Loucy (cell line): ENCODE results near the gene MYL2.

Experiments
- H2AFZ ChIP-seq: fragments of 200-600 bp; sonication (generic); 2 replicates; pipeline ENCODE4 v1.6.0; 2016; ENCODE audit warnings: antibody characterized with exemption, mild to moderate bottlenecking, low read length, moderate library complexity
- H3F3A ChIP-seq: fragments of 200-600 bp; 2 replicates; pipeline ENCODE4 v1.6.0; 2016; ENCODE audit warnings: antibody characterized with exemption, low read depth, mild to moderate bottlenecking
- H3K27me3 ChIP-seq: fragments of 200-600 bp; sonication (generic); 2 replicates; pipeline ENCODE4 v1.6.1; 2014; ENCODE audit warnings: low read length, mild to moderate bottlenecking; ENCODE audit not compliant: insufficient read depth, poor library complexity, severe bottlenecking
- H3K36me3 ChIP-seq: fragments of 200-600 bp; sonication (generic); 2 replicates; pipeline ENCODE4 v1.6.1; 2016; ENCODE audit warnings: low read length; ENCODE audit not compliant: insufficient read depth
- H3K4me1 ChIP-seq: fragments of 200-600 bp; sonication (generic); 2 replicates; pipeline ENCODE4 v1.5.1; 2014; ENCODE audit warnings: low read length, mild to moderate bottlenecking; ENCODE audit not compliant: insufficient read depth, poor library complexity, severe bottlenecking
- H3K4me2 ChIP-seq: fragments of 200-600 bp; sonication (generic); 2 replicates; pipeline ENCODE4 v1.6.0; 2014; ENCODE audit warnings: antibody characterized with exemption, low read length, low read depth, mild to moderate bottlenecking; ENCODE audit not compliant: poor library complexity, severe bottlenecking
- H3K4me3 ChIP-seq: fragments of 200-600 bp; sonication (generic); 2 replicates; pipeline ENCODE4 v1.5.1; 2014; ENCODE audit warnings: low read length, mild to moderate bottlenecking, mixed read lengths; ENCODE audit not compliant: poor library complexity, severe bottlenecking
- H3K79me2 ChIP-seq: fragments of 200-600 bp; sonication (generic); 2 replicates; pipeline ENCODE4 v1.6.1; 2014; ENCODE audit warnings: low read length; ENCODE audit not compliant: insufficient read depth
- H3K9ac ChIP-seq: fragments of 200-600 bp; sonication (generic); 2 replicates; pipeline ENCODE4 v1.6.0; 2014; ENCODE audit warnings: mild to moderate bottlenecking, low read depth, low read length, moderate library complexity; ENCODE audit not compliant: poor library complexity, severe bottlenecking
- H3K9me2 ChIP-seq: fragments of 200-600 bp; sonication (generic); replicated peaks from 2 replicates; pipeline ENCODE4 v1.6.1; 2016; ENCODE audit warnings: low read depth, low read length, mixed read lengths
- H3K9me3 ChIP-seq: fragments of 200-600 bp; sonication (generic); 2 replicates; pipeline ENCODE4 v1.6.1; 2014; ENCODE audit warnings: mild to moderate bottlenecking, antibody characterized with exemption, low read length, low read depth; ENCODE audit not compliant: insufficient read depth
- H4K20me1 ChIP-seq: fragments of 200-600 bp; sonication (generic); 2 replicates; pipeline ENCODE4 v1.6.0; 2014; ENCODE audit warnings: antibody characterized with exemption, low read length, mild to moderate bottlenecking; ENCODE audit not compliant: insufficient read depth, poor library complexity, severe bottlenecking
- CTCF ChIP-seq: fragments of 200-600 bp; sonication (generic); conservative IDR thresholded peaks from 2 replicates; pipeline ENCODE4 v1.5.1; 2014; ENCODE audit warnings: mild to moderate bottlenecking, antibody characterized with exemption, low read length
- EZH2phosphoT487 ChIP-seq: fragments of 200-600 bp; IDR thresholded peaks from 2 replicates; pipeline ENCODE4 v1.6.1; 2018; ENCODE audit warnings: antibody characterized with exemption, mild to moderate bottlenecking, moderate library complexity, borderline replicate concordance

The MYL2 gene

GRCh38 chr12:110907583-110907982 is 12.8 kb downstream of the MYL2 start:
- H4K20me1 ChIP-seq: no peaks in the 10 kb centered on the region
- H3K36me3 ChIP-seq: no peaks in the 10 kb centered on the region
- H3K9me2 ChIP-seq: no peaks in the 10 kb centered on the region
- no peaks in the 10 kb centered on the region for H3K9me3 ChIP-seq
- H3K9ac ChIP-seq: no peak overlapping the region
- peaks cover 7% of the 10 kb centered on the region for H3K4me1 ChIP-seq
- TF ChIP-seq EZH2phosphoT487 (no peak), CTCF (no peak)
- H3K27me3 ChIP-seq: no peaks in the 10 kb centered on the region
- no peak overlapping the region for H3K4me3 ChIP-seq
- H3K79me2 ChIP-seq: no peaks in the 10 kb centered on the region
- H3K4me2 ChIP-seq: no peak overlapping the region
- H3F3A ChIP-seq: no peaks in the 10 kb centered on the region
- H2AFZ ChIP-seq: no peak overlapping the region

- TF ChIP-seq CTCF: no peak
- TF ChIP-seq EZH2phosphoT487: no peak
- H3K9ac ChIP-seq: no peak overlapping the region
- H3K4me2 ChIP-seq: no peak overlapping the region
Observed at GRCh38 chr12:110906985-110907384, 13.4 kb downstream of the MYL2 start.

GRCh38 chr12:110906516-110906915 is 13.9 kb downstream of the MYL2 start:
- H3K4me2 ChIP-seq: peak overlapping the region; percentile 7
- H3K4me3 ChIP-seq: no peak overlapping the region
- H3K9me2 ChIP-seq: no peaks in the 10 kb centered on the region

More at GRCh38 chr12:110906985-110907384, 13.4 kb downstream of the MYL2 start:
- no peak overlapping the region for H3K4me3 ChIP-seq
- H3F3A ChIP-seq: no peaks in the 10 kb centered on the region
- H2AFZ ChIP-seq: no peak overlapping the region
- H4K20me1 ChIP-seq: no peaks in the 10 kb centered on the region
- no peaks in the 10 kb centered on the region for H3K79me2 ChIP-seq
- peaks cover 7% of the 10 kb centered on the region for H3K4me1 ChIP-seq
- no peaks in the 10 kb centered on the region for H3K9me3 ChIP-seq
- no peaks in the 10 kb centered on the region for H3K9me2 ChIP-seq
- H3K27me3 ChIP-seq: no peaks in the 10 kb centered on the region
- H3K36me3 ChIP-seq: no peaks in the 10 kb centered on the region

More at GRCh38 chr12:110906516-110906915, 13.9 kb downstream of the MYL2 start:
- Histone ChIP-seq H3K36me3 (no peaks in the 10 kb centered on the region), H3F3A (no peaks in the 10 kb centered on the region), H4K20me1 (no peaks in the 10 kb centered on the region), H3K27me3 (no peaks in the 10 kb centered on the region), H2AFZ (peak overlapping the region; percentile 71), H3K9me3 (no peaks in the 10 kb centered on the region), H3K9ac (no peak overlapping the region), H3K4me1 (peaks cover 7% of the 10 kb centered on the region), H3K79me2 (no peaks in the 10 kb centered on the region)
- TF ChIP-seq EZH2phosphoT487: no peak
- no peak for TF ChIP-seq CTCF
